HepG2 (cell line): ENCODE results near the gene MEAF6. TPM values are rescaled to one million over a fixed set of nuclear protein-coding genes. Genes with fewer than 3 reads are reported as not detected.

ENCODE experiments used
- ASH2L ChIP-seq: fragments of 300-600, 200-600 bp; sonication (generic); IDR thresholded peaks from 2 replicates; pipeline ENCODE4 v1.7.0; 2017; ENCODE audit warnings: low read depth, mild to moderate bottlenecking, moderate library complexity, mixed read lengths, low read length; ENCODE audit not compliant: insufficient read length
- CEBPG ChIP-seq: IDR thresholded peaks from 2 replicates; pipeline ENCODE4 v1.6.1; 2016
- FOXK1 ChIP-seq: sonication (generic); formaldehyde crosslinking; IDR thresholded peaks from 2 replicates; pipeline ENCODE4 v1.4.0; 2020; ENCODE audit warnings: low read depth, missing genetic modification reagents, borderline replicate concordance
- HDAC2 ChIP-seq: sonication (generic); formaldehyde crosslinking; IDR thresholded peaks from 2 replicates; pipeline ENCODE4 v1.4.0; 2020; ENCODE audit warnings: missing genetic modification reagents
- KAT8 ChIP-seq: IDR thresholded peaks from 2 replicates; pipeline ENCODE4 v1.6.1; 2016; ENCODE audit warnings: missing genetic modification reagents, missing compliant biosample characterization
- MEIS2 ChIP-seq: sonication (generic); formaldehyde crosslinking; IDR thresholded peaks from 2 replicates; pipeline ENCODE4 v1.9.0; 2021; ENCODE audit warnings: mild to moderate bottlenecking, missing genetic modification reagents
- NONO ChIP-seq, 2 experiments: fragments of 450-650 bp in 1 of 2; sonication (generic) in 1 of 2; formaldehyde crosslinking in 1 of 2; IDR thresholded peaks in 1 of 2; conservative IDR thresholded peaks in 1 of 2; 2 replicates each; pipeline versions ENCODE4 v1.6.1 to v1.8.0; 2017 to 2022; ENCODE audit warnings: mild to moderate bottlenecking in 1 of 2, missing genetic modification reagents in 1 of 2, moderate library complexity in 1 of 2
- POGZ ChIP-seq: sonication (generic); formaldehyde crosslinking; IDR thresholded peaks from 2 replicates; pipeline ENCODE4 v1.4.0; 2020; ENCODE audit warnings: mild to moderate bottlenecking, missing genetic modification reagents
- RBM22 ChIP-seq: fragments of 200-400 bp; formaldehyde crosslinking; optimal IDR thresholded peaks from 2 replicates; pipeline ENCODE3; 2017; ENCODE audit warnings: mild to moderate bottlenecking, low read length, moderate library complexity
- SMAD1 ChIP-seq: sonication (generic); formaldehyde crosslinking; IDR thresholded peaks from 2 replicates; pipeline ENCODE4 v1.4.0; 2020; ENCODE audit warnings: missing genetic modification reagents, low read depth, mild to moderate bottlenecking, borderline replicate concordance
- STAG1 ChIP-seq: sonication (generic); formaldehyde crosslinking; IDR thresholded peaks from 2 replicates; pipeline ENCODE4 v1.4.0; 2020; ENCODE audit warnings: missing genetic modification reagents
- ZBED4 ChIP-seq: sonication (generic); formaldehyde crosslinking; IDR thresholded peaks from 2 replicates; pipeline ENCODE4 v1.4.0; 2020; ENCODE audit warnings: missing genetic modification reagents, borderline replicate concordance
- ZBTB7B ChIP-seq: sonication (generic); formaldehyde crosslinking; IDR thresholded peaks from 2 replicates; pipeline ENCODE4 v1.4.0; 2020; ENCODE audit warnings: missing genetic modification reagents
- ZMYM4 ChIP-seq: sonication (generic); formaldehyde crosslinking; IDR thresholded peaks from 2 replicates; pipeline ENCODE4 v1.8.1; 2023; ENCODE audit warnings: mild to moderate bottlenecking, missing genetic modification reagents
- ZNF644 ChIP-seq: IDR thresholded peaks from 2 replicates; pipeline ENCODE4 v1.6.1; 2016; ENCODE audit warnings: low read depth
- ZNF761 ChIP-seq: sonication (generic); formaldehyde crosslinking; conservative IDR thresholded peaks from 2 replicates; pipeline ENCODE4 v1.4.0; 2020; ENCODE audit warnings: mild to moderate bottlenecking, missing genetic modification reagents
- polyA plus RNA-seq, 8 experiments: library from polyadenylated mRNA; depleted of rRNA in 3 of 8; stranded (reverse) in 7 of 8; unstranded in 1 of 8; fragments of >200 nt; fragmentation: Illumina TruSeq in 4 of 8; extraction: Trizol in 4 of 8; gene quantifications; 2 replicates each; pipeline versions ENCODE4 v1.2.1 to v1.2.3, GENCODE V29; 2011 to 2016; ENCODE audit warnings: low read depth in 4 of 8, missing spikeins in 1 of 8, mixed read lengths in 1 of 8; ENCODE audit not compliant: insufficient read depth in 1 of 8
- total RNA-seq, 5 experiments: library from RNA; depleted of rRNA; stranded (reverse); fragments of >200 nt; fragmentation: Illumina TruSeq; extraction: Trizol; gene quantifications; 2 replicates each; pipeline ENCODE4 v1.2.3, GENCODE V29; 2016; ENCODE audit warnings: low read depth in 1 of 5
- TF ChIP-seq, protein P1 (sequence below): sonication (generic); formaldehyde crosslinking; IDR thresholded peaks from 2 replicates; pipeline ENCODE4 v1.5.1; 2020; ENCODE audit warnings: mild to moderate bottlenecking, missing genetic modification reagents, moderate library complexity
- TF ChIP-seq, protein P2 (sequence below): sonication (generic); formaldehyde crosslinking; IDR thresholded peaks from 2 replicates; pipeline ENCODE4 v1.4.0; 2020; ENCODE audit warnings: missing genetic modification reagents

Gene MEAF6
- total and polyA plus RNA-seq, 2 of the 13 experiments (the other 11 are each of a cell fraction or from before 2014, with no cell fraction given), result 29.5 to 45.6 TPM

DNA sequence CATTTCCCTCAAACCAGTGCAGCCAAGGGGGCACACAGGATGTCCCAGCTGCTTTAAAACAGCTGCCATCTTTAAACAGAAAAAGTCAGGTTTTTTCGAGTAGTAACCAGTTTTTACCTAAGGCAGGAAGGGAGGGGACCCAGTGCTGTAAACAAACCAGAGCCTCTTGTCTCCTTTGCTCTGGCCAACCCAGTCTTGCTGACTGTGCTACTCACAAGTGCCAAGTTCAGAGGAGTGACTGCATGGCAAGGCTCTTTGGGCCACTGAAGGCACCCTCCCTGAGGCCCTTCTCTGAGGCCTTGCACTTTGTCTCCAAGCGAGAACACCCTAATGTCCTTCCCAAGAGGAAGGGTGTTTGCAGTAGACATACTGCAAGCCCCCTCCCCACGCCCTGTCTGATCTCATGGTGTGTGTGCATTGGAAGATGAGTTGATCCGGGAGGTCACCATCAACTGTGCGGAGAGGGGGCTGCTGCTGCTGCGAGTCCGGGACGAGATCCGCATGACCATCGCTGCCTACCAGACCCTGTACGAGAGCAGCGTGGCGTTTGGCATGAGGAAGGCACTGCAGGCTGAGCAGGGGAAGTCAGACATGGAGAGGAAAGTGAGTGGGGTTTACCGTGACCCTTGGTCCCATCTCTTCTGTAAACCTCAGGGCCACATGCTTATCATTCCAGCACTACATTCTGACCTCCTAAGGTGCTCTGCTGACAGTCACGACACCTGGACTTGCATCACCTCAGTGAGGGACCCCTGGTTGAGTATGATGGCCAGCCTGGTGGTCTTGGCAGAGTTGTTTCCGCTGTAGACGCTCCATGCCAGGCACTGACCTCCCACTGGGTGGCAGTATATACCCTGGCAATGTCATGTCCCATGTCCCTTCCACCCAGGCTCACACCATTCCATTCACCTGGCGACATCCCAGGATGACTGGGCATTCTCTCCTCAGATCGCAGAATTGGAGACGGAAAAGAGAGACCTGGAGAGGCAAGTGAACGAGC, 46.9 kb upstream of the MEAF6 start (continued):
- TF ChIP-seq, protein P1, sequence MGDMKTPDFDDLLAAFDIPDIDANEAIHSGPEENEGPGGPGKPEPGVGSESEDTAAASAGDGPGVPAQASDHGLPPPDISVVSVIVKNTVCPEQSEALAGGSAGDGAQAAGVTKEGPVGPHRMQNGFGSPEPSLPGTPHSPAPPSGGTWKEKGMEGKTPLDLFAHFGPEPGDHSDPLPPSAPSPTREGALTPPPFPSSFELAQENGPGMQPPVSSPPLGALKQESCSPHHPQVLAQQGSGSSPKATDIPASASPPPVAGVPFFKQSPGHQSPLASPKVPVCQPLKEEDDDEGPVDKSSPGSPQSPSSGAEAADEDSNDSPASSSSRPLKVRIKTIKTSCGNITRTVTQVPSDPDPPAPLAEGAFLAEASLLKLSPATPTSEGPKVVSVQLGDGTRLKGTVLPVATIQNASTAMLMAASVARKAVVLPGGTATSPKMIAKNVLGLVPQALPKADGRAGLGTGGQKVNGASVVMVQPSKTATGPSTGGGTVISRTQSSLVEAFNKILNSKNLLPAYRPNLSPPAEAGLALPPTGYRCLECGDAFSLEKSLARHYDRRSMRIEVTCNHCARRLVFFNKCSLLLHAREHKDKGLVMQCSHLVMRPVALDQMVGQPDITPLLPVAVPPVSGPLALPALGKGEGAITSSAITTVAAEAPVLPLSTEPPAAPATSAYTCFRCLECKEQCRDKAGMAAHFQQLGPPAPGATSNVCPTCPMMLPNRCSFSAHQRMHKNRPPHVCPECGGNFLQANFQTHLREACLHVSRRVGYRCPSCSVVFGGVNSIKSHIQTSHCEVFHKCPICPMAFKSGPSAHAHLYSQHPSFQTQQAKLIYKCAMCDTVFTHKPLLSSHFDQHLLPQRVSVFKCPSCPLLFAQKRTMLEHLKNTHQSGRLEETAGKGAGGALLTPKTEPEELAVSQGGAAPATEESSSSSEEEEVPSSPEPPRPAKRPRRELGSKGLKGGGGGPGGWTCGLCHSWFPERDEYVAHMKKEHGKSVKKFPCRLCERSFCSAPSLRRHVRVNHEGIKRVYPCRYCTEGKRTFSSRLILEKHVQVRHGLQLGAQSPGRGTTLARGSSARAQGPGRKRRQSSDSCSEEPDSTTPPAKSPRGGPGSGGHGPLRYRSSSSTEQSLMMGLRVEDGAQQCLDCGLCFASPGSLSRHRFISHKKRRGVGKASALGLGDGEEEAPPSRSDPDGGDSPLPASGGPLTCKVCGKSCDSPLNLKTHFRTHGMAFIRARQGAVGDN, result peak; percentile 74
- 0 out of 2 replicates have a peak, but pooled peaks have one; percentile 29 for TF ChIP-seq CEBPG
- TF ChIP-seq KAT8, result no peak
- peak; percentile 62; the same call in 1 of the 2 replicates for TF ChIP-seq ZBTB7B (CRISPR knock-in tag)
- TF ChIP-seq ZMYM4 (CRISPR knock-in tag), result peak; percentile 65
- TF ChIP-seq ASH2L, result peak; percentile 16
- 0 out of 2 replicates have a peak, but pooled peaks have one; percentile 16 for TF ChIP-seq MEIS2 (CRISPR knock-in tag)
- TF ChIP-seq STAG1 (CRISPR knock-in tag), result peak; percentile 65
- TF ChIP-seq FOXK1, result no peak
- TF ChIP-seq ZBED4 (CRISPR knock-in tag), result no peak
- 0 out of 2 replicates have a peak, but pooled peaks have one; percentile 6 for TF ChIP-seq SMAD1 (CRISPR knock-in tag)
- no peak for TF ChIP-seq NONO (IDR thresholded peaks at IDR 0.05)
- peak; percentile 18; the same call in 1 of the 2 replicates for TF ChIP-seq NONO (CRISPR knock-in tag; conservative IDR thresholded peaks at IDR 0.05)
- TF ChIP-seq POGZ, result peak; percentile 86
- no peak for TF ChIP-seq ZNF644
- TF ChIP-seq RBM22, result peak; percentile 15
- TF ChIP-seq, protein P2, sequence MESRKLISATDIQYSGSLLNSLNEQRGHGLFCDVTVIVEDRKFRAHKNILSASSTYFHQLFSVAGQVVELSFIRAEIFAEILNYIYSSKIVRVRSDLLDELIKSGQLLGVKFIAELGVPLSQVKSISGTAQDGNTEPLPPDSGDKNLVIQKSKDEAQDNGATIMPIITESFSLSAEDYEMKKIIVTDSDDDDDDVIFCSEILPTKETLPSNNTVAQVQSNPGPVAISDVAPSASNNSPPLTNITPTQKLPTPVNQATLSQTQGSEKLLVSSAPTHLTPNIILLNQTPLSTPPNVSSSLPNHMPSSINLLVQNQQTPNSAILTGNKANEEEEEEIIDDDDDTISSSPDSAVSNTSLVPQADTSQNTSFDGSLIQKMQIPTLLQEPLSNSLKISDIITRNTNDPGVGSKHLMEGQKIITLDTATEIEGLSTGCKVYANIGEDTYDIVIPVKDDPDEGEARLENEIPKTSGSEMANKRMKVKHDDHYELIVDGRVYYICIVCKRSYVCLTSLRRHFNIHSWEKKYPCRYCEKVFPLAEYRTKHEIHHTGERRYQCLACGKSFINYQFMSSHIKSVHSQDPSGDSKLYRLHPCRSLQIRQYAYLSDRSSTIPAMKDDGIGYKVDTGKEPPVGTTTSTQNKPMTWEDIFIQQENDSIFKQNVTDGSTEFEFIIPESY (CRISPR knock-in tag), result peak; percentile 98
- TF ChIP-seq HDAC2, result 0 out of 2 replicates have a peak, but pooled peaks have one; percentile 18
- TF ChIP-seq ZNF761 (CRISPR knock-in tag), result no peak
